Colonic mucosa (tissue), 4 donors: Measurements from ENCODE around the gene IFITM10. TPM values are rescaled to one million over a fixed set of nuclear protein-coding genes. Genes with fewer than 3 reads are reported as not detected.

ENCODE experiments used
- DNase-seq: peaks from one replicate; pipeline ENCODE4 v3.0.0-alpha.2; 2020
- H3K27ac ChIP-seq: fragments of 200-600 bp; one replicate; pipeline ENCODE4 v1.8.0; 2021
- H3K27me3 ChIP-seq: fragments of 200-600 bp; one replicate; pipeline ENCODE4 v1.8.0; 2021
- H3K36me3 ChIP-seq: fragments of 200-600 bp; one replicate; pipeline ENCODE4 v1.8.0; 2021
- H3K4me1 ChIP-seq: fragments of 200-600 bp; one replicate; pipeline ENCODE4 v1.8.0; 2021; ENCODE audit warnings: mild to moderate bottlenecking
- H3K4me3 ChIP-seq: fragments of 200-600 bp; one replicate; pipeline ENCODE4 v1.8.0; 2021
- H3K9ac ChIP-seq, 2 donors: one replicate each; pipeline ENCODE4 v1.7.0; 2013; ENCODE audit warnings: control low read depth in 2 of 2, low read depth in 2 of 2, low read length in 2 of 2
- H3K9me3 ChIP-seq: fragments of 200-600 bp; one replicate; pipeline ENCODE4 v1.8.0; 2021
- CTCF ChIP-seq: fragments of 200-600 bp; IDR thresholded peaks from one replicate; pipeline ENCODE4 v1.8.0; 2022; ENCODE audit warnings: antibody characterized with exemption, mild to moderate bottlenecking
- intact Hi-C: fragments of 100-400 bp; cut with DNase I; formaldehyde crosslinking; loops from one replicate; pipeline ENCODE4 v1.14.1; 2022
- total RNA-seq, 2 donors: library from RNA; stranded (reverse); fragmentation: NEBNext Ultra II Directional in 1 of 2; extraction: Animal tissue kit (Norgen Biotek cat#: 25700) in 1 of 2; gene quantifications; one replicate each; pipeline ENCODE4 v1.2.1, GENCODE V29; 2021
- donor health status: healthy.
- donor health status: DM: no; HTN: no; CAD: no.
- donor health status: DM: no; HTN: no; CAD: no.

IFITM10 gene
- total RNA-seq, 2 donors from 2014 or later: 0.42 to 1.1 TPM

DNA sequence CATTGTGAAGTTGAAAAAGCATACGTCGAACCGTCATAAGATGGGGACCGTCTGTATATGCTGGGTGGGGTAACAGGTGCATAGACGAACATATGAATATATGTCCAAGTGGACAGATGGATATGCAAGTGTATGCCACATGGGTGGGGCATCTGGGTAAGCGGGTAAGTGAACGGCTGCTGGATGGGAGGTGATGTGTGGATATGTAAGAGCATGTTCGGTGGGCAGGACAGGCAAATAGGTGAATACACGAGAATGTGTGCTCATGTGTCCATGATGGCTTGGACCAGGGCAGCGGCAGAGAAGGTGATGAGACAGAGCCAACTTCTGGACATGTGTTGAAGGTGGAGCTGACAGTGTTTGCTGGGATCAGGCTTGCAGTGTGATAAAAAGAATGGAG lies 12.0 kb downstream of the IFITM10 start:
- no peak for DNase-seq
- H3K4me1 ChIP-seq: no peaks in the 10 kb centered on the region
- no peak overlapping the region for H3K9ac ChIP-seq
- H3K9me3 ChIP-seq: no peaks in the 10 kb centered on the region
- H3K27me3 ChIP-seq: no peaks in the 10 kb centered on the region
- H3K4me3 ChIP-seq: no peak overlapping the region
- TF ChIP-seq CTCF: no peak
- no peaks in the 10 kb centered on the region for H3K36me3 ChIP-seq
- no peak overlapping the region for H3K27ac ChIP-seq
- intact Hi-C loops: loop anchor here (10.0 kb wide), 1 partner anchor 66 kb away; no protein-coding TSS in a partner anchor

DNA sequence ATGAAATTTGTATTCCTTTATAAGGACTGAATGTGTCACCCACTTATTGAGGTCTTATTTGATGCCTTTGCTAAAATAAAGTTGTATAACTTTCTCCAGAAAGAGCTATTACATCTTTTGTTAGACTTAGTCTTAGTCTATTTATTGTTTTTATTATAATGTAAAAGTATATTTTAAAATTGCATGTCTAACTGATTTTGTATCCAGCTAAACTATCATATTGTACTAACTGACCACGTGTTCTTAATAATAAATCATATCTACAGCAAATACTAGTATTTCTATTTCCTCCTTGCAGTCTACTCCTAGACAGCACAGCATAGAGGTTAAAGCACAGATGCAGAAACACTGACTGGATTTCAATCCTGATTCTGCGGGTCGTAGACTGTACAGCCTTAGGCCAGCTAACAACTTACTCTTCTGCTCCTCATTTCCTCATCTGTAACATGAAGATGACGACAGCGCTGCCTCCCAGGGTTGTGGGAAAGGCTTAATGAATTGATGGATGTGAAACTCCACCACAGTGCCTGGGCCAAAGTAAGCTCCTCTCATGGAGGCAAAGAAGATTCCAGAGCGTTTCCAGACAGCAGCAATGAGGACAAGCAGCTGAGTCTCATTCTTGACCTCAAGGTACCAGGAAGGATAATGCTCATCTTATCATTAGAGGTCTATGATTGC lies 13.2 kb downstream of the IFITM10 start:
- Histone ChIP-seq H3K4me1 (no peaks in the 10 kb centered on the region), H3K36me3 (no peaks in the 10 kb centered on the region), H3K9ac (no peak overlapping the region), H3K9me3 (no peaks in the 10 kb centered on the region), H3K27ac (no peak overlapping the region), H3K4me3 (no peak overlapping the region), H3K27me3 (no peaks in the 10 kb centered on the region)
- intact Hi-C loops: loop anchor here (10.0 kb wide), 1 partner anchor 68 kb away; no protein-coding TSS in a partner anchor
- TF ChIP-seq CTCF: no peak
- no peak for DNase-seq

DNA sequence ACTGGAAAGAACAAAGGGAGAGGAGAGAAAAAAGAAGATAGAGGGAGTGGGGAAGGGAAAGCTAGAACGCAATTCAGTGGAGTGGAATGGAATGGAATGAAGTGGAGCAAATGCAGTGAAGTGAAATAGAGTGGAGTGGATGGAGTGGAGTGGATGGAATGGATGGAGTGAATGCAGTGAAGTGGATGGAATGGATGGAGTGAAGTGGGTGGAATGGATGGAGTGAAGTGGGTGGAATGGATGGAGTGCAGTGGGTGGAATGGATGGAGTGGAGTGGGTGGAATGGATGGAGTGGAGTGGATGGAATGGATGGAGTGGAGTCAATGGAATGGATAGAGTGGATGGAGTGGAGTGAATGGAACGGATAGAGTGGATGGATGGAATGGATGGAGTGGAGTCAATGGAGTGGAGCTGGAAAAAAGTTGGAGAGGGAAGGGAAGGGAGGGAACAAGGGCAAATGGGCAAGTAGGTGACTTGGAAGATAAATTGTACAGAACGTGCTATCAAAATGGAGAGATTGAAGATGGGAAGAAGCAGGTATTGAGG lies 13.9 kb downstream of the IFITM10 start:
- DNase-seq: no peak

GRCh38 chr11:1735271-1735670 lies 15.1 kb downstream of the IFITM10 start:
- H3K4me1 ChIP-seq: no peaks in the 10 kb centered on the region
- H3K9me3 ChIP-seq: no peaks in the 10 kb centered on the region
- no peak overlapping the region for H3K27ac ChIP-seq
- no peaks in the 10 kb centered on the region for H3K36me3 ChIP-seq
- intact Hi-C loops: loop anchor here (10.0 kb wide), 1 partner anchor 70 kb away; no protein-coding TSS in a partner anchor
- no peak for DNase-seq
- no peak overlapping the region for H3K4me3 ChIP-seq
- no peaks in the 10 kb centered on the region for H3K27me3 ChIP-seq
- TF ChIP-seq CTCF: no peak
- H3K9ac ChIP-seq: no peak overlapping the region

More for the DNA sequence above, 13.9 kb downstream of the IFITM10 start:
- no peak overlapping the region for H3K9ac ChIP-seq
- H3K9me3 ChIP-seq: no peaks in the 10 kb centered on the region
- intact Hi-C loops: loop anchor here (10.0 kb wide), 1 partner anchor 68 kb away; no protein-coding TSS in a partner anchor
- H3K4me1 ChIP-seq: no peaks in the 10 kb centered on the region
- H3K27ac ChIP-seq: no peak overlapping the region
- no peak for TF ChIP-seq CTCF
- no peak overlapping the region for H3K4me3 ChIP-seq
- no peaks in the 10 kb centered on the region for H3K36me3 ChIP-seq
- no peaks in the 10 kb centered on the region for H3K27me3 ChIP-seq

- H3K4me1 ChIP-seq: no peaks in the 10 kb centered on the region
- H3K27me3 ChIP-seq: no peaks in the 10 kb centered on the region
- DNase-seq: no peak
- no peak overlapping the region for H3K9ac ChIP-seq
- H3K4me3 ChIP-seq: no peak overlapping the region
- no peaks in the 10 kb centered on the region for H3K36me3 ChIP-seq
- no peak for TF ChIP-seq CTCF
- no peak overlapping the region for H3K27ac ChIP-seq
- intact Hi-C loops: loop anchor here (10.0 kb wide), 1 partner anchor 70 kb away; no protein-coding TSS in a partner anchor
- no peaks in the 10 kb centered on the region for H3K9me3 ChIP-seq
These were observed 15.7 kb downstream of the IFITM10 start for GRCh38 chr11:1734641-1735081.
